Left lung (tissue), 10 donors: ENCODE measurements around the gene SDHAF2. TPM values are rescaled to one million over a fixed set of nuclear protein-coding genes. Genes with fewer than 3 reads are reported as not detected.

Source experiments
- ATAC-seq: fragments of 200-7000 bp; cut with Tn5 transposase; one replicate; pipeline ENCODE4 v1.9.1; 2020; ENCODE audit warnings: moderate library complexity
- DNase-seq, 4 donors: peaks; one replicate each; pipeline ENCODE4 v3.0.0-alpha.2; 2013 to 2020
- H3K27ac ChIP-seq, 2 donors: fragments of 200-600 bp; sonication (generic) in 1 of 2; one replicate each; pipeline versions ENCODE4 v1.5.0 to v1.8.0; 2020 to 2021
- H3K27me3 ChIP-seq, 2 donors: fragments of 200-600 bp; sonication (generic) in 1 of 2; one replicate each; pipeline versions ENCODE4 v1.5.0 to v1.8.0; 2020 to 2021
- H3K36me3 ChIP-seq, 2 donors: fragments of 200-600 bp; sonication (generic) in 1 of 2; one replicate each; pipeline versions ENCODE4 v1.5.0 to v1.8.0; 2020 to 2021
- H3K4me1 ChIP-seq, 2 donors: fragments of 200-600 bp; one replicate each; pipeline ENCODE4 v1.8.0; 2021
- H3K4me3 ChIP-seq, 2 donors: fragments of 200-600 bp; sonication (generic) in 1 of 2; one replicate each; pipeline versions ENCODE4 v1.5.0 to v1.8.0; 2020 to 2021; ENCODE audit warnings: mild to moderate bottlenecking in 1 of 2
- H3K9me3 ChIP-seq, 2 donors: fragments of 200-600 bp; sonication (generic) in 1 of 2; one replicate each; pipeline versions ENCODE4 v1.5.0 to v1.8.0; 2020 to 2021
- CTCF ChIP-seq, 2 donors: fragments of 200-600 bp; sonication (generic) in 1 of 2; IDR thresholded peaks; one replicate each; pipeline versions ENCODE4 v1.5.0 to v1.8.0; 2021; ENCODE audit warnings: antibody characterized with exemption in 2 of 2
- intact Hi-C, 2 donors: fragments of 100-400 bp; cut with DNase I; formaldehyde crosslinking; loops; one replicate each; pipeline versions ENCODE4 v1.11.2 to v1.14.2; 2022
- polyA plus RNA-seq, 6 donors: library from polyadenylated mRNA; unstranded; fragments of 120-200 nt; gene quantifications; one replicate each; pipeline ENCODE4 v1.2.1, GENCODE V29; 2013; ENCODE audit not compliant: insufficient read length in 6 of 6
- total RNA-seq, 2 donors: library from RNA; stranded (reverse); fragmentation: NEBNext Ultra II Directional; extraction: Animal tissue kit (Norgen Biotek cat#: 25700); gene quantifications; one replicate each; pipeline ENCODE4 v1.2.1, GENCODE V29; 2021
- donor health status: DM: no; HTN: yes; CAD: no.
- donor health status: DM: no; HTN: no; CAD: no.

Gene SDHAF2
- total and polyA plus RNA-seq, 8 donors: 32.1 to 48.9 (median 41.3) TPM

DNA sequence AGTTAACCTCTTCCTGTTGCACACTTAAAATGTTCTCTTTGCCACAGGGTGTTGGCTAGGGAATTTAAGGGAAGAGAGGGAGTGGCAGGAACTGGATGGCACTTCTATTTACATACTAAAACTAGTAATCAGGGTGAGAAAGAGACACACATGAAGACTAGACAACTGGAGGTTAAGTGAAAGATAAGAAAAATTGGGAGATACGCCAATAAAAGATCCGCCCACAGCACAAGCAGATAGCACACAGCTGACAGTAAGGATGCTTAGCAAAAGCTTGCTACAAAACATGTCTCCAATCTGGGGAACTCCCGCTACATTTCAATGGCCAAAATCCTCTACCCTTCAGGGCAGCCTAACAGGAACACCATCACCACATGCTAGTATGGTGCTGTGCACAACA, 13.0 kb upstream of the SDHAF2 start:
- intact Hi-C loops: no loop called here
- Histone ChIP-seq H3K4me3 (no peak overlapping the region), H3K27me3 (no peaks in the 10 kb centered on the region), H3K27ac (peak overlapping the region in 1 of 2 donors; percentile 82), H3K9me3 (no peaks in the 10 kb centered on the region), H3K36me3 (peaks cover 0 to 100% of the 10 kb centered on the region in 2 donors), H3K4me1 (peaks cover 0 to 23% of the 10 kb centered on the region in 2 donors)
- DNase-seq (no peak), ATAC-seq (no peak)
- no peak for TF ChIP-seq CTCF (IDR thresholded peaks at IDR 0.05)

GRCh38 chr11:61417670-61418069, 12.3 kb upstream of the SDHAF2 start:
- Histone ChIP-seq H3K27me3 (no peaks in the 10 kb centered on the region), H3K27ac (peak overlapping the region in 1 of 2 donors; percentile 82), H3K36me3 (peaks cover 0 to 100% of the 10 kb centered on the region in 2 donors), H3K4me1 (peaks cover 0 to 23% of the 10 kb centered on the region in 2 donors), H3K4me3 (no peak overlapping the region), H3K9me3 (no peaks in the 10 kb centered on the region)
- ATAC-seq (peak; percentile 47), DNase-seq (no peak)
- intact Hi-C loops: no loop called here
- TF ChIP-seq CTCF (IDR thresholded peaks at IDR 0.05): no peak

DNA sequence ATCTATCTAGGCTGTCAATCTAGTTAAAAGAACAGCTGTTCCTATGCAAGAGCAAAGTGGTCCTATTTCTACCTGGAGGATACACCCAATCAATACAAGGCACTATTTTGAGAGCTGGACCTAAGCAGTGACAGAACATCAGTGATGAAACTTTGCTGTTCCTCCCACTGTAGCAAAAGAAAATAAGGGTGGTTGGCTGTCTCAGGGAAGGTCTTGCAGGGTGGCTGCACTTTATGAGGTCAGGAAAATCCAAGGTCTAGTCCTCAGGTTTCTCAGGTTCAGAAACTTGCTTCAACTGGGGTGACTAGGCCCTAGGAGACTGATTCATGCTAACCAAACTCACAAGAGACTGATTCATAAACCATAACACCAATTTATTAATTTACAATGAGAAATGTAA, 11.8 kb upstream of the SDHAF2 start:
- Histone ChIP-seq H3K27ac (peak overlapping the region in 1 of 2 donors; percentile 82), H3K9me3 (no peaks in the 10 kb centered on the region), H3K4me3 (no peak overlapping the region), H3K4me1 (peaks cover 0 to 23% of the 10 kb centered on the region in 2 donors), H3K27me3 (no peaks in the 10 kb centered on the region), H3K36me3 (peaks cover 0 to 97% of the 10 kb centered on the region in 2 donors)
- intact Hi-C loops: no loop called here
- ATAC-seq (no peak), DNase-seq (no peak)
- TF ChIP-seq CTCF (IDR thresholded peaks at IDR 0.05): no peak

DNA sequence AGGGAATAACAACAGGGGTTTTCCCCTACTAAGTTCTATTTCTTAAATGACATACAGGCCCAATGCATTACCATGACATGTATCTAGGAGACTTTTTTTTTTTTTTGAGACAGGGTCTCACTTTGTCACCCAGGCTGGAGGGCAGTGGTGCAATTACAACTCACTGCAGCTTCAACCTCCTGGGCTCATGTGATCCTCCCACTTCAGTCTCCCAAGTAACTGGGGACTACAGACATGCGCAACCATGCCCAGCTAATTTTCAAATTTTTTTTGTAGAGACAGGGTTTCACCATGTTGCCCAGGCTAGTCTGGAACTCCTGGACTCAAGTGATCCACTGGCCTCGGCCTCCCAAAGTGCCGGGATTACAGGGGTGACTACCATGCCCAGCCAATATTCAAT, 7.7 kb upstream of the SDHAF2 start:
- no peak for TF ChIP-seq CTCF (IDR thresholded peaks at IDR 0.05)
- Histone ChIP-seq H3K36me3 (peaks cover 0 to 97% of the 10 kb centered on the region in 2 donors), H3K4me3 (no peak overlapping the region), H3K4me1 (peaks cover 0 to 42% of the 10 kb centered on the region in 2 donors), H3K27ac (no peak overlapping the region), H3K27me3 (no peaks in the 10 kb centered on the region), H3K9me3 (no peaks in the 10 kb centered on the region)
- no peak for ATAC-seq
- intact Hi-C loops: no loop called here
- no peak for DNase-seq

DNA sequence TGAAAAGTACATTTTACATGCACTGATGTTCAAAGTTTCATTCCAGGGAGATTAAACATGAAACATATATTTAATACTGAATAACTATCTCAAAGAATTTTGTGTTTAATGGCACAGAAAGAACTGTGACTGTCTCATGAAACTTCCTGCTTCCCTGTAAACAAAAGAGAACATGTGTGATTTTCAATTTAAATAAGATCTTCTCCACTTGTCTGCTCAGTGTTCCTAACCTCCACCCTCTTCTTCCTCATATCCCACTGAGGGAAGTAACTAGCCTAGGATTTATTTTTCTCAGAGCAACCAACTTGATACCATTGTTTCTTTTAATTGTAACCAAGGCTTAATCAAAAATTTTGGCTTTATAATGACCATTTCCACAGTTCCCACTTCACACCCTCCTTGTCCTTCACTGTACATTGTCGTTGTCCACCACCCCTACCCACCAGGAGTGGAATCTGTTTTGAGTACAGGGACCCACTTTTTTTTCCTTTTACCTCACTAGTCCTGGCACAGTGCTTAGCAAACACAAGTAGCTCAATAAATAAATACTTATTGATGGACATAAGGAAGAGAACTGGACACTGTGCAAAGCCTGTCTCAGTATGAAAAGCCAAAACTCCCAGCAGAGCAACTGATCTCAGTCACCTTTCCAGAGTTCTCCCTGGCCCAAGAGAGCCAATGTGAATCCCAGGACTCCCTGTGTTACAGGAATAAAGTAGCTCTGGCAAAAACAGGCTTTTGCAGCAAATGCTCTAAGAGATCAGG, 4.4 kb upstream of the SDHAF2 start:
- intact Hi-C loops: no loop called here
- Histone ChIP-seq H3K27ac (no peak overlapping the region), H3K4me1 (peaks cover 12 to 49% of the 10 kb centered on the region in 2 donors), H3K4me3 (no peak overlapping the region), H3K27me3 (no peaks in the 10 kb centered on the region), H3K9me3 (no peaks in the 10 kb centered on the region), H3K36me3 (peaks cover 0 to 78% of the 10 kb centered on the region in 2 donors)
- no peak for TF ChIP-seq CTCF (IDR thresholded peaks at IDR 0.05)
- ATAC-seq (no peak), DNase-seq (no peak)
